Ectodermal cell (in vitro differentiated cells): ENCODE data around the gene GNG10.
A peak's percentile ranks its signal among the peaks of the same experiment; 100 is the strongest.
"Not testable (repeated sequence)": the region's sequence is repeated elsewhere in the genome, so short reads cannot be mapped to it uniquely, and the experiment has no call there.

Experiments used
- H3K27ac ChIP-seq: 2 replicates; pipeline ENCODE4 v1.7.0; 2013; ENCODE audit warnings: mild to moderate bottlenecking, low read depth, low read length; ENCODE audit not compliant: insufficient read depth, poor library complexity, severe bottlenecking
- H3K27me3 ChIP-seq: 2 replicates; pipeline ENCODE4 v1.7.0; 2013; ENCODE audit warnings: mild to moderate bottlenecking, low read length; ENCODE audit not compliant: insufficient read depth, control insufficient read depth, poor library complexity, severe bottlenecking
- H3K36me3 ChIP-seq: one replicate; pipeline ENCODE4 v1.7.0; 2013; ENCODE audit warnings: low read length; ENCODE audit not compliant: control insufficient read depth, insufficient read depth
- H3K4me1 ChIP-seq: one replicate; pipeline ENCODE4 v1.7.0; 2013; ENCODE audit warnings: low read length; ENCODE audit not compliant: control insufficient read depth, insufficient read depth
- H3K4me3 ChIP-seq: 2 replicates; pipeline ENCODE4 v1.7.0; 2013; ENCODE audit warnings: low read depth, low read length, control low read depth; ENCODE audit not compliant: insufficient read depth
- H3K9me3 ChIP-seq: 2 replicates; pipeline ENCODE4 v1.7.0; 2013; ENCODE audit warnings: mild to moderate bottlenecking, low read length, moderate library complexity; ENCODE audit not compliant: control insufficient read depth
- WGBS, 2 experiments: methylation state at CpG; one replicate each; pipeline ENCODE4 v1.1.7; 2013; ENCODE audit warnings: missing lambda C conversion rate in 2 of 2; 5-methylcytosine and 5-hydroxymethylcytosine counted together

GNG10 gene

GRCh38 chr9:111648066-111648465 lies 13.3 kb upstream of the GNG10 start:
- 92 to 93% methylated on average over 4 of the region's 4 CpGs for WGBS, 2 experiments
- Histone ChIP-seq H3K27ac (no peak overlapping the region), H3K27me3 (no peaks in the 10 kb centered on the region), H3K9me3 (no peaks in the 10 kb centered on the region), H3K36me3 (peaks cover 12% of the 10 kb centered on the region), H3K4me1 (no peaks in the 10 kb centered on the region), H3K4me3 (no peak overlapping the region)

GRCh38 chr9:111649016-111649415 lies 12.4 kb upstream of the GNG10 start:
- Histone ChIP-seq H3K9me3 (no peaks in the 10 kb centered on the region), H3K4me1 (no peaks in the 10 kb centered on the region), H3K27me3 (no peaks in the 10 kb centered on the region), H3K27ac (no peak overlapping the region), H3K4me3 (no peak overlapping the region), H3K36me3 (peaks cover 12% of the 10 kb centered on the region)
- WGBS, 2 experiments: 91 to 97% methylated on average over 4 of the region's 4 CpGs

GRCh38 chr9:111657051-111657450 lies 4.4 kb upstream of the GNG10 start:
- no peak overlapping the region for H3K27ac ChIP-seq
- H3K9me3 ChIP-seq: no peaks in the 10 kb centered on the region
- no peaks in the 10 kb centered on the region for H3K36me3 ChIP-seq
- H3K4me3 ChIP-seq: no peak overlapping the region
- peaks cover 15% of the 10 kb centered on the region for H3K27me3 ChIP-seq
- 86 to 89% methylated on average over 6 of the region's 6 CpGs for WGBS, 2 experiments
- H3K4me1 ChIP-seq: no peaks in the 10 kb centered on the region

- 92 to 94% methylated on average over 8 of the region's 8 CpGs for WGBS, 2 experiments
Observed at GRCh38 chr9:111658943-111659342, 2.5 kb upstream of the GNG10 start.

GRCh38 chr9:111659691-111660090 lies 1.7 kb upstream of the GNG10 start:
- H3K27ac ChIP-seq: no peak overlapping the region
- H3K4me3 ChIP-seq: no peak overlapping the region
- no peaks in the 10 kb centered on the region for H3K36me3 ChIP-seq
- WGBS, 2 experiments: 93% methylated on average over 3 of the region's 3 CpGs
- H3K9me3 ChIP-seq: no peaks in the 10 kb centered on the region
- H3K4me1 ChIP-seq: peaks cover 9% of the 10 kb centered on the region
- H3K27me3 ChIP-seq: peaks cover 15% of the 10 kb centered on the region

More at GRCh38 chr9:111658943-111659342, 2.5 kb upstream of the GNG10 start:
- Histone ChIP-seq H3K27ac (no peak overlapping the region), H3K4me3 (no peak overlapping the region), H3K27me3 (peaks cover 15% of the 10 kb centered on the region), H3K9me3 (no peaks in the 10 kb centered on the region), H3K36me3 (no peaks in the 10 kb centered on the region), H3K4me1 (peaks cover 9% of the 10 kb centered on the region)

- Histone ChIP-seq H3K9me3 (no peaks in the 10 kb centered on the region), H3K27me3 (peaks cover 15% of the 10 kb centered on the region), H3K4me1 (peaks cover 9% of the 10 kb centered on the region), H3K4me3 (peak overlapping the region; percentile 67), H3K27ac (no peak overlapping the region), H3K36me3 (no peaks in the 10 kb centered on the region)
- 2% methylated on average over 57 of the region's 57 CpGs for WGBS, 2 experiments
Observed at GRCh38 chr9:111661802-111662521, 557 bp downstream of the GNG10 start.

- Histone ChIP-seq H3K4me1 (peaks cover 9% of the 10 kb centered on the region), H3K27me3 (peaks cover 15% of the 10 kb centered on the region), H3K9me3 (no peaks in the 10 kb centered on the region), H3K36me3 (no peaks in the 10 kb centered on the region), H3K27ac (no peak overlapping the region), H3K4me3 (peak overlapping the region; percentile 67)
- 62 to 65% methylated on average over 7 of the region's 7 CpGs for WGBS, 2 experiments
Observed at GRCh38 chr9:111662576-111663300, 1.3 kb downstream of the GNG10 start.

GRCh38 chr9:111663301-111663823 lies 2.0 kb downstream of the GNG10 start:
- no peak overlapping the region for H3K4me3 ChIP-seq
- no peaks in the 10 kb centered on the region for H3K36me3 ChIP-seq
- H3K9me3 ChIP-seq: no peaks in the 10 kb centered on the region
- H3K27me3 ChIP-seq: peaks cover 15% of the 10 kb centered on the region
- no peak overlapping the region for H3K27ac ChIP-seq
- 62 to 66% methylated on average over 5 of the region's 5 CpGs for WGBS, 2 experiments
- H3K4me1 ChIP-seq: peaks cover 9% of the 10 kb centered on the region

GRCh38 chr9:111668026-111668573 lies 6.7 kb downstream of the GNG10 start:
- peaks cover 2% of the 10 kb centered on the region for H3K4me1 ChIP-seq
- 84 to 91% methylated on average over 1 of the region's 1 CpG for WGBS, 2 experiments
- no peak overlapping the region for H3K4me3 ChIP-seq
- no peaks in the 10 kb centered on the region for H3K36me3 ChIP-seq
- no peak overlapping the region for H3K27ac ChIP-seq
- no peaks in the 10 kb centered on the region for H3K9me3 ChIP-seq
- no peaks in the 10 kb centered on the region for H3K27me3 ChIP-seq

- not testable (repeated sequence) for H3K27me3 ChIP-seq, H3K4me3 ChIP-seq, H3K4me1 ChIP-seq, H3K27ac ChIP-seq, H3K9me3 ChIP-seq, H3K36me3 ChIP-seq
- WGBS, 2 experiments: 92 to 93% methylated on average over 11 of the region's 11 CpGs
Observed at GRCh38 chr9:111668601-111669000, 7.2 kb downstream of the GNG10 start.
